HG03039 (cell line): ENCODE measurements around the gene LRRC15.

ENCODE experiments used
- ATAC-seq: cut with Tn5 transposase; IDR thresholded peaks from one replicate; pipeline ENCODE4 v1.9.1; 2021; ENCODE audit warnings: mild to moderate bottlenecking, moderate library complexity; ENCODE audit not compliant: unreplicated experiment

The LRRC15 gene

DNA sequence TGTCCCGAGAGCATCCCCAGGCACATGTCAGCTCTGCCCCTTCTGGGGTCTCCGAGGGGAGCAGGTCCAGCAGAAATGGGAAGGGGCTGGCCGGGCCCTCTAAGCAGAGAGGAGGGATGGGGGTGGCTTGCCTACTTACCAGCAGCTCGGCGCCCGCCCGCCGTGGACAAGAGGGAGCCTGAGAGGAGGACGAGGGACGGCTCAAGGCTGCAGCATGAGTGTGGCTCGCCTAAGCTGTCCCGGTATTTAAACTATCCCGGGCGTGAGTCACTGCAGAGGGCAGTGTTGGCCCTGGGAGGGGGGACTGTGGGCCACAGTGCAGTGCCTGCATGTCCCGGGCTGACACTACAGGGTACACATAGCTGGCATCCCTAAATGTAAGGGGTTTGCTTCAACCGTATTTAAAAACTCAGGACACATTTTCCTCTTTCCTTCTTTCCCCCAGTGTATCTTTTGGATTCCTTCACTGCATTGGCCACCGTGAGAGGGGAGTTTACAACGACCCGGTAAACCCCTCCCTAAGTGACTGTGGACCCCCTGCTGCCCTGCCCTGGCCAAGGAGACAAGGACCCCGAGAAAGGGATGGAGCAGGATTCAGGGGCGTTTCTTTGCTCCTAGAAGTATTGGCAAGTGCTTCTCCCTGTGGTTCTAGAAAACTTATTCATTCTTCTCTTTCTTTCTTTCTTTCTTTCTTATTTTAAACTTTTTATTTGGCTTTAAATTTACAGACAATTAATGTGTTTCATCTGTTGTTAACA is at the start of gene LRRC15:
Gene LRRC15, minus strand, starts transcription at position 222 of the 758 bp plus-strand sequence. CDS start 8,700 bp downstream, outside the sequence.
- no peak for ATAC-seq

DNA sequence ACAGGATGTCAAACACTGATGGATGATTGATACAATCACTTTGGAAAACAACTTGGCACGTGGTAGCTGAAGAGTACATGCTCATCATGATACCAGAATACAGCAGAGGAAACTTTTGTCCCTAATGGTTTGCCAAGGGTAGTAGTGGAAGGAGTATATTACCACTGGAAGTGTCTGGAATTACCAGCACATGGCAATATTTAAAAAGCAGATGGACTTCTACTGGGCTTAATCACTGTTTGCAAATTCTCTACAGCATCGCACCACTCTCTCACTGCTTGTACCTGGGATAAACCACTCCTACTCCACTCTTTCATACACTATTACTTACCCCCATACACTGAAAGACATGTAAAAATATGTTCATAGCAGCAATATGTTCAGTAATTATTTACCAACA is 49.1 kb upstream of the LRRC15 start:
- no peak for ATAC-seq

DNA sequence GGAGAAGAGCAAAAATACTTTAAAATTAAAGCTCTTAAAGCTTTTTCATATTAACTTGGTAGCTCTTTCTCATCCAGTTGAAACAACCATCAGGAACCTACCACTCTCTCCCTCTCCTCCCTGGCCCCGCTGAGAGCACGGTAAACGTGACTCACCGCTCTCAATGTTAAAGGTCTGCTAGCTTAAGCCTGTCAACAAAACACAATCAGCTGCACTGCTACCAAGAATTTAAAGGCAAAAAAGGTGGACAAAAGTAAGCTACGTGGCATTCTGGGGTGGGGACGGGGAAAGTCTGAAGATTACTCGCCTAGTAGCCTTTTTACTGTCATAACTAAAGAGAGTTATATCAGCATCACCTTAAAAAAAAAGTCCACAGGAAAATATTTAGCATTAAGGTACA is 37.9 kb upstream of the LRRC15 start:
- no peak for ATAC-seq

DNA sequence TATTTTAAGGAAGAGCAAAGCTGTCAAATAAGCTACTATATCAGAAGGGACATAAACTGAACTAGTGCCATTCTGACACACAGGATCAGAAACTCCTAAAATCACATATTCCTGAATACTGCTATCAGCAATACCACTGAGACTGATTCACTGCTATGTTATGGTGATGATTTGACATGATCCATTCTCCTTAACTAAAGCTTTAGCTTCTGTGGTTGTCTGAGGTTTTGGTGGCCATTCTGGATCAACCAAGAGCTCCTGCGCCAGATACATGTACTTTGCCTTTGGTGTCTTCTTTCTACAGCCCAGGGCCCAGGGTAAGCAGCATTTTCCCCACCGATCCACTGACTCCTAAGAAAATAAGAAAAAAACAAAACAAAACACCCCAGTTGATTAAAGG is 36.2 kb upstream of the LRRC15 start:
- ATAC-seq = no peak

DNA sequence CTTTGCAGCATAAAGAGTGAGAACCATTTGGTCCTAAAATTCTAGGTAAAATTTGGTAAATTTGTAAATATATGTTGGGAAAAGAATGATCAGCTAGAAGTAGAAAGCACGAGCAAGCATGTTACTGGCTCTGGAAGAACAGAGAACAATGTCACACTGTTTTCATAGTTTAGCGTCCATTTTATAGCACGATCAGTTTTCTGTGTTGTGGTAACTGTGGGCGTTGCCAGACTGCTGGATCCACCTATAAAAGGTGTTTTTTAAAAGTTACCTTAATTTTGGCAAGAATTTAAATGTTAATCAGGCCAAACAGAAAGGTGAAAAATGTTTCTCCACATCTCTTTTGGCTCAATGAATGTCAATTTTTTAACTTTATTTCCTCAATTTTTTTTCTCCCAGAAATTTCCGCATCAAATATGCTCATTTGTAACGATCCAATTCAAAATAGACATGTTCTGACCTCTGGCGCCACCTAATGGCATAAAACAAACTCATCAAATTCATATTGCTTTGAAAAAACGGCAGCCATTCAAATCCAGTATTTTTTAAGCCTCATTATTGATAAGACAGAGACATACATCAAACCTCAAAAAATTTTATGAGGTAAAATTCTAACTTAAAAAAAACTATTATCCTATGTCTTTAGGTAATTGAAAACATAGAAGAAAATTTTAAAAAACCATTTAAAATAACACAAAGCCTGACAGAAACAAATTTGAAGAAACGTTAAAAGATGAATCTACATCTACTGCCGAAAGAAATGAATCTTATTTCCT is 35.0 kb upstream of the LRRC15 start:
- ATAC-seq = no peak

DNA sequence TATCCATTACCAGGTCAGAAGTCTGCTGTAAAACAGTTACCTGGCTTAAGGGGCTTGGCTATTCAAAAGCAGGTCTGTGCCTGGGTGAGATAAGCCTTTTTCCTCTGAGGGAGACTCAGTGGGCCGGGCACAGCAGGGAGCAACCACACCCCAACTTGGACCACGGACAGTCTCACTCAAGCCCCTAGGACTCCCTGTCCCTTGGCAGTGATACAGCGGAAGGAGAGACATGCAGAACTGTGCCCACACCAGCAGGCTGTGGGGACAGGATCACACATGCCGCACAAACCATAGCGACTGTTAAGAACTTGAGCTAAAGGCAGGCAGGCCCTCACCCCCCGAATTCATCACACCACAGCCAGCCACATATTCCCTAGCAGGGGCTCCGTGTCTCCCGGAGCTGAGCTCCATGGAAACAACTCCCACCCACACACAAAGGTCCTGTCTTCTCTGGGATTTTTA is 32.4 kb upstream of the LRRC15 start:
- ATAC-seq = no peak

DNA sequence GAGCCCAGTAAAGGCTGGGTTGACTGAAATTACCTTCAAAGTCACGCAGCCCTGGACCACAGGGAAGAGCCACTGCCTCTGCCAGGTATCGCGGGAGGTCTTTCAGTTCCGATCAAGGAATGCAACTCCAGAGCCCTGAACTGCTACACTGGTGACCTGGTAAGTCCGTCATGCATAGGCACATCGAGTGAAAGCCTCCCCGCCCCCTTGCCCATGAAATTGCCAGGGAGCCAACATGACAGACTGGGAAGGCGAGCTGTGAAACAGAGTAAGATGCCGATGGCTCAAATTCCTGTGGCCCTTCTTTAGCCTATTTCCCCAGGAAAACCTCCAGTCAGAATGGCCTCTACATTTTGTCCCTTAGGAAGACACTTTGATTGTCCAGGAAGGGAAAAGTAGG is 31.8 kb upstream of the LRRC15 start:
- no peak for ATAC-seq

DNA sequence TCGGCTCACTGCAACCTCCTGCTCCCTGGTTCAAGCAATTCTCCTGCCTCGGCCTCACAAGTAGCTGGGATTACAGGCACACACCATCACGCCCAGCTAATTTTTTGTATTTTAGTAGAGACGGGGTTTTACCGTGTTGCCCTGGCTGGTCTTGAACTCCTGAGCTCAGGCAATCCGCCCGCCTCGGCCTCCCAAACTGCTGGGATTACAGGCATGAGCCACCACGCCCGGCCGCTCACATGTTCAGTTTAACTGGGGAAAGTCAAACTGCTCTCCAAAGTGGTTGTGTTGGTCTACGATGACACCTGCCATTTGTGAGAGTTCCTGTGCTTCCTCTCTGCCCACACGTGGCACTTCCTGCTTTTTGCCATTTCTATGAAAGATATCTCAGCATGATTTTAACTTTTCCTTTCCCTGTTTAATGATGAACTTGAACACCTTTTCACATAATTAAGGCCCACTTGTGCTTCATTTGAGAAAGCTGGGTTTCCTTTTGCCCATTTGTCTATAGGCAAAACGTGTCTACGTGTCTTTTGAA is 30.4 kb upstream of the LRRC15 start:
- no peak for ATAC-seq

DNA sequence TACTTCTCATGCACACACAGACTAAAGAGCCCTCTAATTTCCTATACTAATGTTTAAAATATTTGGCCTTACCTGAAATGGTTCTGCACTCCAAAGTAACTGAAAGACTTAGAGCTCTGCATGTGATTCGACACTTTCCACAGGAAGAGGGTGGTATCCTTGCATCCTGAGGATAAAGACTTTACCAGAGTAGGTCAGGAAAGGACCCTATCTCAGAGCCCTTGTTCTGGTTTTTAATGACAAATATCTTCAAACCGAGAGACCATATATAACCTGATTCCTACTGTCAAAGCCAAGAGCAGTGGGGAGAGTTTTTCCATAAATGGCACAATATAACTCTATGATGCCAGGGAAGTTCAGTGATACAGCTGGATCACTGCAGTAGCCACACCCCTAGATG is 29.6 kb upstream of the LRRC15 start, which contains the start of gene GP5:
Gene GP5, minus strand, starts transcription at position 101 of the 400 bp plus-strand sequence. CDS start 984 bp downstream, outside the sequence.
- no peak for ATAC-seq

DNA sequence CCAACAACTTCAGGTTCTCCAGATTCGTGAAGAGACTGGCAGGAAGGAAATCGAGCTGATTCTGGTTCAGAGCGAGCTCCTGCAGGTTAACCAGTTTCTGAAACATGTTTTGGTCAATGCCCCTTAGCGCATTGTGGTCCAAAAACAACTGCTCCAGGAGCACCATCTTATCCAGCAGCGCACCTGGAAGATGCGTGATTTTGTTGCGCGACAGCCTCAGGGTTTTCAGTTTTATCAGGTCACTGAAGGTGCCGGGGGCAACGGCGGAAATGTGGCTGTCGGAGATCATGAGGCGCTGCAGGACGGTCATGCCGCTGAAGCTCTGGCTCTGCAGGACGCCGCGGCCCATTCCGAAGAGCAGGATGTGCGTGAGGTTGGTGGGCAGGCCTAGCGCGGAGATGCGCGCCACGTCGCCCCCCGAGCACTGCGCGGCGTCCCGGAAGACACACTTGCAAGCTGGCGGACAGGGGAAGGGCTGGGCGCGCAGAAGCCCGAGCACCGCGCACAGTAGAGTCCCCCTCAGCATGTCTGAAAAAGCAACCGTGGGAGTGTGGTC is 28.3 kb upstream of the LRRC15 start:
- ATAC-seq = no peak

DNA sequence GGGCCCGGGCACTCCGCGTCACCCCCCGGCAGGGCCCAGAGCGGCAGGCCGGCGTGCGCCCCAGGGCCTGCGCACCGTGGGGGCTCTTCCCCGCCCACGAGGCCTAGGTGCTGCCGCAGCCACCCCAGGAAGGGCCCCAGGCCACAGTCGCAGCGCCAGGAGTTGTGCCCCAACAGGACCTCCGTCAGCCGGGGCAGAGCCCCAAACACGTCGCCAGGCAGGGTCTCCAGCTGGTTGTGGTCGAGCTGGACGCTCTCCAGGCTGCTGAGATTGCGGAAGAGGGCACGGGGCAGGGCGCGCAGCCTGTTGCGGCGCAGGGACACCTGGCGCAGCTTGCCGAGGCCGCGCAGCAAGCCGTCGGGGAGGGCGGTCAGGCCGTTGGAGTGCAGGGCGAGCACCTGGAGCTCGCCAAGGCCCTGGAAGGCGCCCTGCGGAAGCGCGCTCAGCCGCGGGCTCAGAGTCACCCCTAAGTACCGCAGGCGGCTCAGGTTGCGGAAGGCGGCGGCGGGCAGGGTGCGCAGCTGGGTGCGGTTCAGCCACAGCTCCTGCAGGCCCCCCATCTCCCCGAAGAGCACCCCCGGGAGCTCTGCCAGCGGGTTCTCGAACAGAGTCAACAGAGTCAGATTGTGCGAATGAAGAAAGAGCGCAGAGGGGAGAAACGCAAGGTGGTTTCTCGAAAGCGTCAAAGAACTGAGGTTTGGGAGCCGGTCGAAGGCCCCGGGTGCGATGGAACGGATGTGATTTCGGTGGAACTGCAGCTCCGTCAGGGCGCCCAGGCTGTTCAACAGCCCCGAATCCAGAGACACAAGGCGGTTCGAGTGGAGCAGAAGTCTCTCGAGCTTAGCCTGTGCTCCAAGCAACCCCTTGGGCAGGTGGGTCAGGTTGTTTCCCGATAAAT is 27.6 kb upstream of the LRRC15 start:
- ATAC-seq = no peak

DNA sequence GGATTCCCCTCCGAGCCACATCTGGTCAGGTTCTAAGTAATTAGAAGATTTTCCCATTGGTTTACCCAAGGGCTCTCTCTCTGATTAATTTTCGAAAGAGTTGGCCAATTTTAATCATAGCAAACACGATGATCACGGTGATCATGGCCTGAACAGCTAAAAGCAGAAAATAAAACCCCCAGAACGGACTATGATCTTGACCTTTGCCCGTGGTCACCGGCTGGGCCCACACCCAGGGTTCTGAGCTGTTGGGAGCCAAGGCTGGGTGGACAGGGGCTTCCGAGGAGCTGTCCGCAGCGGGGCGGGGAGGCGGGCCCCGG is 27.0 kb upstream of the LRRC15 start:
- ATAC-seq = no peak

DNA sequence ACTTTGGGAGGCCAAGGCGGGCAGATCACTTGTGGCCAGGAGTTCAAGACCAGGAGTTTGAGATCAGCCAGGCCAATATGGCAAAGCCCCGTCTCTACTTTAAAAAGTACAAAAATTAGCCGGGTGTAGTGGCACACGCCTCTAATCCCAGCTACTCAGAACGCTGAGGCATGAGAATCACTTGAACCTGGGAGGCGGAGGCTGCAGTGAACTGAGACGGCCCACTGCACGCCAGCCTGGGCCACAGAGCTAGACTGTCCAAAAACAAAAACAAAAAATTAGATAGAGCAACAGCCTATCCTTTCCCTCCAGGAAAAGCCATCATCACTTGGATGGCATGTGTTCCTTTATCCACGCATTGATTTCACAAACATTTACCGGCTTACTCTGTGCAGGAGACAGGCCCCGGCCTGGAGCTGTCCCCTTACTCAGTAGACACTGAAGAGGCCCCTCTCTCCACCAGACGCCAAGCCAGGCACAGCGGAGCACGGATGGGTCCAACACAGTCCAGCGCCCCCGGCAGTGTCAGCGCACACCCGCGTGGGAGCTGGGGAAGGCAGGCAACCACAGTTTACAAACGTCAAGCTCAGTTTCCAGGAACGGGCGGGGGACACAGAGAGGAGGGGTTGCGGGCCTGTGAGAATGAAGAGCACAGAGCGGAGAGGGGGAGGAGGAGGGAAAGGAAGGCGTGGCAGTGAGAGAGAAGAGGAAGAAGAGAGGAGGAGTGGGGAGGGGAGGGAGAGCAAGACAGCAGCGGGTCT is 26.4 kb upstream of the LRRC15 start:
- no peak for ATAC-seq

DNA sequence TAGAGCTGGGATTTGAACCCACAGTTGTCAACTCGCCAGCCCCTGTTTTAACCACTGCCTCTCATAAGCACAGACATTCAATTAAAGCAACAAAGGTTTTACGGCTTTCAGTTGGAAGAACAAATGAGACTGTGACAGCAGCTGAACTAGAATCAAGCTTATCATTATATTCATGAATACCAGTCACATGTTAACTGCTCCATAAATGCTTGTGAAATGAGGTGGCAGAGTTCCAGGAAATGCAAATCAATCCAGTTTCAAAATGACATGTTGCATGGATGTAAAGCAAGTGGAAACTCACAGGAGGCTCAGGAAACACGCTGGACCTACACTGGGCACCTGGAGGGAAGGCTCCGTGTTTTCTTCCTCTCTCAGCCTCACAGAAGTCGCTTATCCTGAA is 25.7 kb upstream of the LRRC15 start:
- ATAC-seq = no peak

DNA sequence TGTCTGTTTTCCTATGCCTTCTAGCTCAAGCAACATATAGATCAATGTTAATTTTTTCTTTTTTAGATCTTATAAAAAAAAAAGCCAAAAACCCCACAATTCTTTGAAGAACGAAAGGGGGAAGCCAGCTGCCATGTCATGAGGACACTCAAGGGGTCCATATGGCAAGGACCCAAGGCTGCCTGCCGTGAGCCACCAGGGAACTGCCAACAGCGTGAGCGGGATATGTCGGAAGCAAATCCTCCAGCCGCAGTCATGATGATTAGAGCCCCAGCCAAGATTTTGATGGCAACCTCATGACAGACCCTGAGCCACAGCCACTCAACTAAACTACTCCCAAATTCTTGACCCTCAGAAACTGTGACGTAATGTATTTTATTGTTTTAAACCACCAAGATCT is 23.0 kb upstream of the LRRC15 start:
- ATAC-seq = no peak

DNA sequence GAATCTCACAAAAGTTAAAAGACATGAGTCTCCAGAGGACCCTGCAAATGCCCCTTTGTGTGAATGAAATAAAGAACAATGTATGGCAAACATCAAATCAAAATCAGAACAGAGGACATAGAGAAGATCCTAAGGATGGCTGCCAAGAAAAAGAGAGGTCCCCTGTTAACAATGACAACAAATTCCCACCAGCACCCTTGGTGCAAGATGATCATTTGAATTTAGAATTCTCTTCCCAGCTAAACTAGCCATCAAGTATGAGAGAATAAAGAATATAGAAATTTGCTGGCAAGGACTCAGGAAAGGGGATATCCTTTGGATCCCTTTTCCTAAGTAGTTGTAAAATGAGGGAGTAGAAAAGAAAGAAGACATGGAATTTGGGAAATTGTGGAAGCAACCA is 21.3 kb upstream of the LRRC15 start:
- ATAC-seq = no peak

DNA sequence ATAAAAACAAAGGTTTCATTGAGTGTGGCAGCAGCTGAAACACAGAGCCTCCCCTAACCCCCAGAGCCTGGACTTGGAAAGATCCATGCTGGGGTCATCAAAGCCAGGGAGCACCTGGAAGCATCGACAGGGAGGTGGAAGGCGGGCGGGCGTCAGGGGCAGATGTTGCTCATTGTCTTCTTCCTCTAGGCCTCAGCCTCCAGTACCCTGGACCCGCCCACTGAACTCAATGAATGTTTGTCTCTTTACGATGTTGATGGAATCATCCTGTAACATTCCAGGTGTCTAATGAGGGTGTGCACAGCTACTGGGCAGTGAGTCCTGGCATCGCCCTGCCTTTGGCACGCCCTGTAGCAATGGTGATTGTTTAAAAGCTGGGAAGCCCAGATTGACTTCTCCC is 19.7 kb upstream of the LRRC15 start:
- no peak for ATAC-seq

DNA sequence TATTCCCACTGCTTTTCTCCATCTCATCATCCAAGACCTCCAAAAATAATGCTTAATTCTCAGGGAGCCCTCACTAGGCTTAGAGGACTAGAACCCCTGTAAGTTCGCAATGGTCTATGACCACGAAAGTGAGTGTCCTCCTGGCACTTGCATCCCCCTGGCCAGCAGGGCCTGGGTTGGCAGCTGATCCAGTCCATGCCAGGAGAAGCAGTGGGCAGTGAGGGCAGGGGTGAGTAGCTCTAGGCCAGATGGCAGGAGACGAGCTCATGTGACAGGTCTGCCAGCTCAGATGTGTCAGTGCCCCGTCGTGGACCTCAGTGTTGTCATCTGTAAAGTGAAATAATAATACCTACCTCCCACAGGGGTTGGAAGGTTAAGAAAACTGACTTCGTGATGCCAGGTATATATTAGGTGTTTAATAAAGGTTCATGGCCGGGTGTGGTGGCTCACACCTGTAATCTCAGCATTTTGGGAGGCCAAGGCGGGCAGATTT is 18.4 kb upstream of the LRRC15 start:
- no peak for ATAC-seq

DNA sequence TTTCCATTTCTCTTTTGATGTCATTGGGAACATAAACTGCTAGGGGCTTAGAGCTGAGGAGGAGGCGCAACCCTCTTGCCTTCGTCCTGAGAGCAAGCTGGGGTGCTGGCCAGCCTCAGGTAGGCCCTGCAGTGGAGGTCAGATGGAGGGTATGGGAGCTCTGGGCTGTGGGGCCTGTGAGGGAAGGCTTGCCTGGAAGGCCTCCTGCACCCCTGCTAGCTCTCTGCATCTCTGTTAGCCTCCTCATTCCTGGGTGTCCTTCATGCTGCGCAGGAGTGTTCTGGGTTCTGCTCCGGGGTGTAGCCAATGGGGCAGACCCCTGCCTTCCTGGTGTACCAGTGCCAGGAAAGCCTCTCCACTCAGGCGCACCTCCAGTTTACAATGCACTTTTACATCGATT is 17.7 kb upstream of the LRRC15 start:
- no peak for ATAC-seq

DNA sequence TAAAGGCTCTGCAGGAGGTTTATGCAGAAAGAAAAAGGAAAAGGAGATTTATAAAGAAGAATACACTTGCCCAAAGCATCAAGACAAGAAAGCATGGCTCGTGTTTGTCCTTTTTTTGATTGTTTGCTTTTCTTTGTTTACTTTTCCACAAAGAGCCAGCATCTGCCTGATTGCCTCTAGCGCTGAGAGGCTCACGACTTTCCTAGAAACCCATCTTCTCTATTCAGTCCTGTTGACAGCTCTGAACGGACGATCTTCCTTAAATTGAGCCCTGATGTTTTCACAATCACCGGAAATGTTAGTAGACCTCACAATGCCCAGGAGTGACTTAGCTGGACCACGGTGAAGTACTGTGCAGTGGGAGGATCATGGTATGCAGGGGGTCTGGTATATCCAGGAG is 17.1 kb upstream of the LRRC15 start:
- ATAC-seq = no peak
